ENCODE measurements around the gene CARM1. TPM values are rescaled to one million over a fixed set of nuclear protein-coding genes. Genes with fewer than 3 reads are reported as not detected.

The CARM1 gene
- total RNA-seq, 1 experiment from 2014 or later = 20.5 TPM

Other genes starting within 250 kb of the CARM1 start
- gene SLC44A2, start 246.0 kb upstream of the CARM1 start, total RNA-seq (2014; rRNA removed; shearing (Covaris generic)) = 10.0 and 19.1 TPM in 2 replicates
- 164 and 195 TPM in 2 replicates for gene ILF3, start 217.2 kb upstream of the CARM1 start, total RNA-seq (2014; rRNA removed; shearing (Covaris generic))
- gene QTRT1, start 170.1 kb upstream of the CARM1 start, total RNA-seq (2014; rRNA removed; shearing (Covaris generic)) = 37.1 and 42.3 TPM in 2 replicates
- 41.2 and 52.8 TPM in 2 replicates for gene DNM2, start 153.5 kb upstream of the CARM1 start, total RNA-seq (2014; rRNA removed; shearing (Covaris generic))
- gene TMED1, start 35.3 kb upstream of the CARM1 start, total RNA-seq (2014; rRNA removed; shearing (Covaris generic)) = 52.6 and 55.8 TPM in 2 replicates
- not detected in 2 replicates for gene C19orf38, start 23.1 kb upstream of the CARM1 start, total RNA-seq (2014; rRNA removed; shearing (Covaris generic))
- gene YIPF2, start 57.1 kb downstream of the CARM1 start, total RNA-seq (2014; rRNA removed; shearing (Covaris generic)) = 69.8 and 92.6 TPM in 2 replicates
- gene TIMM29, start 57.3 kb downstream of the CARM1 start, total RNA-seq (2014; rRNA removed; shearing (Covaris generic)) = 67.1 and 80.6 TPM in 2 replicates
- gene SMARCA4, start 89.5 kb downstream of the CARM1 start, total RNA-seq (2014; rRNA removed; shearing (Covaris generic)) = 112 and 152 TPM in 2 replicates
- 68.3 and 72.5 TPM in 2 replicates for gene LDLR, start 217.9 kb downstream of the CARM1 start, total RNA-seq (2014; rRNA removed; shearing (Covaris generic))

All from Daoy (cell line).